ENCODE measurements around the gene SLC39A13.

Gene SLC39A13

GRCh38 chr11:47387944-47388696, 20.3 kb upstream of the SLC39A13 start:
- DNase-seq, result no peak

DNA sequence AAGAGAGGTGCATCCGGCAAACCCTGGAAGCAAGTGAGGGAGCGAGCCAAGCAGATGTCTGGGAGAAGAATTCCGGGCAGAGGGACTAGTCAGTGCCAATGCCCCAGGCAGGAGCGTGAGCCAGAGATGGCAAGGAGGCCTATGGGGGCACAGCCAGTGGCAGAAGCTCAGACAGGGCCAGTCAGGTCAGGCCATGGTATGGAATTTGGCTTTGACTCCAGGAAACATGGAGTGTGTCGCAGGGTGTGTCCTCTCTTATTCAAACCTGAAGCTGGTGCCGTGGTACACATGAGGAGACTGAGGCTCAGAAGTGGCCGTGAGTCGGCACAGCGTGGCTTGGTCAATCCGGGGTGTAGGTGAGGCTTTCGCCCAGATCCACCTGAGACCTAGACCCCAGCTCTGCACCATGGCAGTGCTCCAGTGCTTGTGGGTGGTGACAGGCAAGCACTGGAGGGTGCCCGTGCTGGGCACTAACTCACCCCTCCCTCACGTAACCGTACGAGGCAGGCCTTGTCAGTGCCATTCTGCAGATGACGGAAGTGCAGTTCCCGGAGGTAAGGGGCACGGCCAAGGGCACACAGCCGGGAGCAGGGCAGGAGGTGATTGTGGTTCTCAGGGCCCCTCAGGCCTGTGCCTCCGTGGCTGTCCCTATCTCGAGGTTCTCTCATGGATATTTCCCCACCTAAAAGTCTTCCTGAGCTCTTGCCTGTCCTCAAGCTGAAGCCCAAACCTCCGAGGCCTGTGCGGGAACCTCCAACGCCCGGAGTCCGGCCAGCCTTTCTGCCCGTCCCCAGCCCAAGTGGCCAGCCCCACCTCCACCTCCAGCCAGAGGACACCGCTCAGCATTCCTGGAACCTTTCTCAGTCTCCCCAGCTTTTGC, 19.5 kb upstream of the SLC39A13 start:
- DNase-seq, result no peak

DNA sequence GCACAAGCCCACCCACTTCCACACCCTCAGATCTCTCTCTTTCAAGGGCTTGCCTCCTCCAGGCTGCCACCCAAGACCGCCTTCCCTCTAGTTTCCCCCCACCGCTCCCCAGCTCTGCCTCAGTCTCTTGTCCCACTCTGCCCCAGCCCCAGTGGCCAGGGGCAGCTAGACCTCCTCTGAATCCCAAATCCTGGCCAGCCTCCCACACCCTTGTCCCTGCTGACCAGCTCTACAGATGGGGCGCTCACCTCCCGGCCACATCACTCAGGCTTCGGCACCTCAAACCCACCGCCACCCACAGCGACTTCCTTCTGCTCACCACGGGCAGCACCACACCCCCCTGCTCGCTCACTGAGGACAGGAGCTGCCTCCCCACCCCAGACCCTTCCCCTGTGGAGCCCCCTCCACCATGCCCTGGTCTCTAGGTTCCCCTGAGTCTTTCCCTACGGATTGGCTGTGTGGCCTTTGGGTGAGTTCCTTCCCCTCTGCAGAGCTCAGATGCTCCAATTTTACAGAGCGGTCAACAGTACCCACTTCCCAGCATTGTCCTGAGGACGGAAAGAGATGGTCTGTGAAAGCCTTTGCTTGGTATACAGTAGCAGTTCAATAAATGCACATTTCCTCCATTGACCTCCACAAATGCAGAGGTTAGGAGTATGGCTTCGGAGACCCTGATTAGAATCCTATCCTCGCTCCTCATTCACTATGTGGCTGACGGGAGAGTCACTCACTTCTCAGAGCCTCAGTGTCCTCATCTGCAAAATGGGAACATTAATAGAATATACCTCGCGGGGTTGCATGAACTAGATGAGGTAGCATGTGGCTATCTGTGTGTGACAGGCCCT, 18.6 kb upstream of the SLC39A13 start:
- no peak for DNase-seq

DNA sequence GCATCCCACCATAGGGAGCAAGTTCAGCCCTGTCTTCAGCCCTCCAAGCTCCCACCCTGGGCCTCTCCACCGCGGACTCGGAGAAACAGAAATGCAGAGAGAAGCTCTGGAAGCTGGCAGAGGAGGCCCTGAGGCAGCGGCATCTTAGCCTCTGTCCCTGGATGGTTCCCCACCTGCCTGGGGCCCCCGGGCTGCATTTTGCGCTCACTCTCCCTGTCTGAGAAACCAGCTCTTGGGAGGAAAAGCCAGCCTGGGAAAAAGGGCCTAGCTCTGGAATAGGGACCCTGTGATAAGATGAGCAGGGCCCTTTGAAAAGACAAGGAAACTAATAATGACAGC, 18.0 kb upstream of the SLC39A13 start:
- no peak for DNase-seq

GRCh38 chr11:47391077-47391583, 17.3 kb upstream of the SLC39A13 start:
- DNase-seq, result no peak

DNA sequence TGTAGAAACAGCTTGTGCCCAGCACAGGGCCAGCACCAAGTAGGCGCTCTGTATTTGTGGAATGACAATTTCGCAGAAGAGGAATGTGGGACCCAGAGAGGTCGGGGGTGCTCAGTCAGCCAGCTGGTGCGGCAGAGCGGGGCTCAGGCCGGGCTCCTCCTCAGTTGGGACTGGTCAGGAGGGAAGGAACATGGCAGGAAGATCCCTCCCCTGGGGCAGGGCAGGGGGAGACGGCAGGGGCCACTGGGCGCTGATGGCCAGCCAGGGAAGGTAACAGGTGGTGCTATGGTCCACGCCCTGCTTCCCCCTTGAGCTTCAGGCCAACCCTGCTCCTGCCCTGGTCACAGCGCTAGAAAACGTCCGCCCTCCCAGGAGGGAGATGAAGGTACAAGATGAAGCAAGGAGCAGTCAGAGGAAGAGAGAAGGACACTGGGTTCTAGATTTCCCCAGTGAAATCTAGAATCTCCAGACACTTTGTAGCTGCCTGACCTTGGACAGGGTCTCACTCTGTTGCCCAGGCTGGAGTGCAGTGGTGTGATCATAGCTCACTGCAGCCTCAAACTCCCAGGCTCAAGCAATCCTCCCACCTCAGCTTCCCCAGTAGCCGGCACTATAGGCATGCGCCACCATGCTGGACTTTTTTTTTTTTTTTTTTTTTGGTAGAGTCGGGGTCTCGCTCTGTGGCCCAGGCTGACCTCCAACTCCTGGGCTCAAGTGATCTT, 16.5 kb upstream of the SLC39A13 start:
- no peak for DNase-seq

- DNase-seq, result no peak
These were observed 15.7 kb upstream of the SLC39A13 start for GRCh38 chr11:47392546-47393162.

- DNase-seq, result no peak
These were observed 15.0 kb upstream of the SLC39A13 start for GRCh38 chr11:47393163-47394049.

DNA sequence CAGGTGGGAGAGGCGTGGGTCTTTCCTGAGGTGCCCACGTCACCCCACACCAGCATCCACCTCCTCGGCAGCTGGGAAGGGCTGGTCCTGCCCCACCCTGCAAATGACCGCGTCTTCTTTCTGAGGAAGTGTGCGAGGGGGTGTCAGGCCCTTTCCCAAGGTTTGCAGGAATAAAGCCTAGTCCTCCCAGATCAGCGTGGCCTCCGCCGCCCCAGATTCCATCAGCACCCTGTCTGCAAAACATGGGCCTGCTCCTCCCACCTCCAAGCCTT, 14.4 kb upstream of the SLC39A13 start:
- DNase-seq, result no peak

GRCh38 chr11:47394322-47395222, 13.8 kb upstream of the SLC39A13 start:
- DNase-seq, result no peak

DNA sequence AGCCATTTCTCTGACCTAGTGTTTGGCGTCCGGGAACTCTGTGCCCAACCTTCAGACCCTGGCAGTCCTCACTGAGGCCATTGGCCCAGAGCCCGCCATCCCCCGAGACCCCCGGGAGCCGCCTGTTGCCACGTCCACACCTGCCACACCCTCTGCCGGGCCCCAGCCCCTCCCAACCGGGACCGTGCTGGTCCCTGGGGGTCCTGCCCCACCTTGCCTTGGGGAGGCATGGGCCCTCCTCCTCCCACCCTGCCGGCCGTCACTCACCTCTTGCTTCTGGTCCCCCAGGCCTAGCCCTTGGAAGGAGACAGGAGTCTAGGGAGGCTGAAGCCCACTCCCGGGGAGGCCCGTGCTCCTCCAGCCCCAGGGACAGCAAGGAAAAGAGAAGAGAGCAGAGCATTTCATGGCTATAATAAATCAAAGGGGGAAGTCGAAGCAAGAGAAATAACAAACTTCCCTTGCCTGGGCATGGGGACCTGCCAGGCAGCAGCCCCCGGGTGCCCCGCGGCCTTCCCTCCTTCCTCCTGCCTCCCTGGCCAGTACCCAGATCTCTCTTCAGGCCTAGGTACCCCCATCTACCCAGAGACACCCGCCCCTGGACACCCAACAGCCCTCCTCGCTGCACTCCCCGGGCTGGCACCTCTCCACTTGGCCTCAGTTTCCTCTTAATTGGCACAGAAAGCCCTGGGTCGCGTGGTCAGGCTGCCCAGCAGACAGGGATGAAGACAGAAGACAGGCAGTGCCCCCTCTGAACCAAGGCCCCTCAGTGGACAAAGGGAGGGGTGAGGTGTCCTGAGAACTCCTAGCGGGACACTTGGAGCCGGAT, 13.0 kb upstream of the SLC39A13 start:
- DNase-seq, result no peak

GRCh38 chr11:47396049-47396320, 12.4 kb upstream of the SLC39A13 start:
- no peak for DNase-seq

- DNase-seq, result no peak
These were observed 10.4 kb upstream of the SLC39A13 start for GRCh38 chr11:47398011-47398410.

DNA sequence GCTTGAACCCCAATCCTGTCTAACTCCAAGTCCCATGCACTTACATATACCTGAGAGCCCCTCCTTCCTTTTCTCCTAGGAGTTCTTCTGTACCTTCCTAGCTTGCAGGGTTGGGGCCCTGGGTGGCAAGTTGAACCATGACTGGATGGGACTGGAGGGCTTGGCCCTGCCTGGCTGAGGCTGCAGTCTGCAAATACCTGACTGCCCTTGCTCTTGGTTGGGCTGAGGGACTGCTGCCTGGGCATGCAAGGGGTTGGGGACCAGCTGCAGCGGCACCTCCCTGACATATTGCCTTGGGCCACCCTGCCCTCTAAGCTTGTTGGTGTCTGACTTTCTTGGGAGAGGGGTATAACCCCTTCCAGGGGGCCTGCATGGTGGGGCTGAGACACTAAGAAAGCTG, 9.8 kb upstream of the SLC39A13 start:
- no peak for DNase-seq

GRCh38 chr11:47399860-47400767, 8.3 kb upstream of the SLC39A13 start:
- no peak for DNase-seq

DNA sequence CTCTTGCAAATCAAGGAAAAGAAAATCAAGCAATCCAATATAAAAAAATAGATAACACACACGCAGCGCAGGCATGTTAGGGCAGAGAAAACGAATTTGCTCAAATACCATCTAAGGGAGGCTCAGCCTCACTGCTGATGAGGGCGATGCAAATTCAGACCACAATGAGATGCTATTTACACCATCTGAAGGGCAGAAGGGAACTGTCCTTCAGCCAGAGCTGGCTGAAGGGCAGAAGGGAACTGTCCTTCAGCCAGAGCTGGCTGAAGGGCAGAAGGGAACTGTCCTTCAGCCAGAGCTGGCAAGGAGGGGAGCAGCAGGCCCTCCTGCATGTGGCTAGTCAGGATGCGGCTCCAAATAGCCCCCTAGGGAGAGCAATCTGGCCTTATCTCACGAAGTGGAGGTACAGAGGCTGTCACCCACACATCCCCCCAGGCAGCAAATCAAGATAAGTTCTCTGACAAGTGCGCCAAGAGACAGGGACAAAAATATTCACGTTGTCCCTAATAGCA, 7.6 kb upstream of the SLC39A13 start:
- DNase-seq, result no peak

GRCh38 chr11:47403135-47403534, 5.3 kb upstream of the SLC39A13 start:
- DNase-seq, result no peak

DNA sequence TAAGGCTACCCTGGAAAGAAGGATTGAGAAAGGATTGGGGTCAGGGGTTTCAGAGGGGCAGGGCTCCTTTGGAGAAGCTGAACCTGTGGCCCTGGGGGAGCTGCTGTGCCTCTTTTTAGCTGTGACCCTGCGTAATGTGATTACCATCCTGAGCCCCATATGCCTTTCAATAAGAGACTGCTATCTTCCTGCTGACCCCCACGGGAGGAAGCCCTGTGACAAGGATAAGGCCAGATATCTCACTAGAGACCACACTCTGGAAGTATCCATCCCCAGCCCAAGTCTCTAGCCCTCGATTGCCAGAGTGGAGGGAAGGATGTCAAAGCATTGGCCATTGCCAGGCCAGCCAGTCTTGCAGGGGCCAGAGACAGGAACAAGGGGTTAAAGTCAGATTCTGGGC, 4.8 kb upstream of the SLC39A13 start:
- no peak for DNase-seq

All from NCI-H446 treated with DMSO at 0.1 percent for 48 hours (cell line).